ENCODE data around the gene IFI6. TPM values are rescaled to one million over a fixed set of nuclear protein-coding genes. Genes with fewer than 3 reads are reported as not detected.

Gene IFI6
- total and polyA plus RNA-seq, 2 of the 13 experiments (the other 11 are each of a cell fraction or from before 2014, with no cell fraction given): 12.9 to 13.2 TPM

GRCh38 chr1:27668808-27669723 lies 2.9 kb downstream of the IFI6 start (continued):
- no peak; the same call in 1 of the 2 replicates for TF ChIP-seq ARID4A (CRISPR knock-in tag; IDR thresholded peaks at IDR 0.05; ENCODE audit: borderline replicate concordance)
- TF ChIP-seq CREM (IDR thresholded peaks at IDR 0.05): no peak
- TF ChIP-seq CREM (CRISPR knock-in tag; IDR thresholded peaks at IDR 0.05): no peak
- TF ChIP-seq ZNF138 (CRISPR knock-in tag; IDR thresholded peaks at IDR 0.05; ENCODE audit: low read depth): no peak
- TF ChIP-seq NCOA1 (CRISPR knock-in tag; IDR thresholded peaks at IDR 0.05): no peak
- TF ChIP-seq ZNF350 (CRISPR knock-in tag; IDR thresholded peaks at IDR 0.05; ENCODE audit: borderline replicate concordance, low read depth): no peak
- peak; percentile 26; the same call in 1 of the 2 replicates for TF ChIP-seq KMT2B (CRISPR knock-in tag; IDR thresholded peaks at IDR 0.05)
- TF ChIP-seq ZNF609 (CRISPR knock-in tag; IDR thresholded peaks at IDR 0.05; ENCODE audit: borderline replicate concordance): no peak
- TF ChIP-seq PITX1 (CRISPR knock-in tag; IDR thresholded peaks at IDR 0.05): peak; percentile 11; the same call in 1 of the 2 replicates
- peak; percentile 11; the same call in 1 of the 2 replicates for TF ChIP-seq SALL2 (CRISPR knock-in tag; IDR thresholded peaks at IDR 0.05)
- no peak for TF ChIP-seq ZBTB25 (CRISPR knock-in tag; IDR thresholded peaks at IDR 0.05)
- TF ChIP-seq NONO (IDR thresholded peaks at IDR 0.05): no peak
- no peak; the same call in 1 of the 2 replicates for TF ChIP-seq NONO (CRISPR knock-in tag; conservative IDR thresholded peaks at IDR 0.05)
- no peak for TF ChIP-seq ZBTB20 (CRISPR knock-in tag; IDR thresholded peaks at IDR 0.05; ENCODE audit: borderline replicate concordance, low read depth)
- no peak for TF ChIP-seq TP53 (CRISPR knock-in tag; conservative IDR thresholded peaks at IDR 0.05)
- TF ChIP-seq KAT8 (CRISPR knock-in tag; IDR thresholded peaks at IDR 0.05): no peak; the same call in 1 of the 2 replicates
- no peak for TF ChIP-seq GPN1 (CRISPR knock-in tag; IDR thresholded peaks at IDR 0.05; ENCODE audit: borderline replicate concordance)
- no peak for TF ChIP-seq CBX5 (CRISPR knock-in tag; IDR thresholded peaks at IDR 0.05; ENCODE audit: borderline replicate concordance)
- no peak for TF ChIP-seq PCBP2 (optimal IDR thresholded peaks at IDR 0.05; ENCODE audit: low read depth, low read length, poor library complexity, severe bottlenecking)
- no peak for TF ChIP-seq SSRP1 (CRISPR knock-in tag; IDR thresholded peaks at IDR 0.05)
